ENCODE measurements around the gene TMEM120A. TPM values are rescaled to one million over a fixed set of nuclear protein-coding genes. Genes with fewer than 3 reads are reported as not detected.

The TMEM120A gene
- total and polyA plus RNA-seq, 4 donors = 15.7 to 90.1 (median 57.6) TPM

- 94 to 97% methylated on average over 7 of the region's 7 CpGs for WGBS, 2 donors
- Histone ChIP-seq H3K9me3 (ENCODE audit: control insufficient read depth in 4 of 4, insufficient read depth in 3 of 4, low read length in 3 of 4) (no peaks in the 10 kb centered on the region), H3K9ac (ENCODE audit: insufficient read depth in 1 of 2, low read length in 2 of 2) (no peak overlapping the region), H3K4me3 (no peak overlapping the region), H3K27me3 (ENCODE audit: control insufficient read depth in 3 of 3, insufficient read depth in 3 of 3, low read length in 2 of 3) (no peaks in the 10 kb centered on the region), H3K27ac (ENCODE audit: low read depth in 1 of 2, low read length in 1 of 2) (no peak overlapping the region), H3K36me3 (ENCODE audit: control insufficient read depth in 4 of 4, insufficient read depth in 4 of 4, low read length in 4 of 4) (peaks cover 5 to 19% (median 13%) of the 10 kb centered on the region in 4 donors), H3K4me1 (ENCODE audit: control insufficient read depth in 5 of 5, insufficient read depth in 5 of 5, low read length in 5 of 5) (peaks cover 0 to 13% (median 4%) of the 10 kb centered on the region in 5 donors)
- no peak for ATAC-seq (ENCODE audit: insufficient read depth, low FRiP score)
- no peak for DNase-seq
- TF ChIP-seq CTCF (IDR thresholded peaks at IDR 0.05; ENCODE audit: control extremely low read depth, extremely low read depth) = no peak
These were observed 33.2 kb downstream of the TMEM120A start for GRCh38 chr7:75961218-75961617.

DNA sequence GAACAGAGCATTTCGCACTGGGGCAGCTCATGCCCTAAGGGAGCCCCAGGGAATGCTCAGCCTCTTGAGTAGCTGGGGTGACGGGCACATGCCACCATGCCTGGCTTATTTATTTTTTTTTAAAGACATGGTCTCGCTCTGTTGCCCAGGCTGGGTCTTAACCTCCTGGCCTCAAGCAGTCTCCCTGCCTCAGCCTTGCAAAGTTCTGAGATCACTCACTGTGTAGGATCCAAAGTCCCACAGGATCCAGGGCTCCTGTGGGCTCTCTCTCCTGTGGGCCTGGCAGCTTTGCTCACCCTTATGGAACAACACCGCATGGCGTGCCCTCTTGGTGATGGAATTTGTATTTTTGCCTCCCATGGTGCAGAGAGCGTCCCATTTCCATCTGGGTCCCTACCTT lies 34.0 kb downstream of the TMEM120A start:
- ATAC-seq (ENCODE audit: insufficient read depth, low FRiP score) = no peak
- Histone ChIP-seq H3K9me3 (ENCODE audit: control insufficient read depth in 4 of 4, insufficient read depth in 3 of 4, low read length in 3 of 4) (no peaks in the 10 kb centered on the region), H3K27me3 (ENCODE audit: control insufficient read depth in 3 of 3, insufficient read depth in 3 of 3, low read length in 2 of 3) (no peaks in the 10 kb centered on the region), H3K4me3 (no peak overlapping the region), H3K27ac (ENCODE audit: low read depth in 1 of 2, low read length in 1 of 2) (no peak overlapping the region), H3K9ac (ENCODE audit: insufficient read depth in 1 of 2, low read length in 2 of 2) (no peak overlapping the region), H3K4me1 (ENCODE audit: control insufficient read depth in 5 of 5, insufficient read depth in 5 of 5, low read length in 5 of 5) (peaks cover 0 to 13% (median 6%) of the 10 kb centered on the region in 5 donors), H3K36me3 (ENCODE audit: control insufficient read depth in 4 of 4, insufficient read depth in 4 of 4, low read length in 4 of 4) (peaks cover 9 to 22% (median 13%) of the 10 kb centered on the region in 4 donors)
- WGBS, 2 donors = 97 to 98% methylated on average over 6 of the region's 6 CpGs
- DNase-seq = no peak
- TF ChIP-seq CTCF (IDR thresholded peaks at IDR 0.05; ENCODE audit: control extremely low read depth, extremely low read depth) = no peak

DNA sequence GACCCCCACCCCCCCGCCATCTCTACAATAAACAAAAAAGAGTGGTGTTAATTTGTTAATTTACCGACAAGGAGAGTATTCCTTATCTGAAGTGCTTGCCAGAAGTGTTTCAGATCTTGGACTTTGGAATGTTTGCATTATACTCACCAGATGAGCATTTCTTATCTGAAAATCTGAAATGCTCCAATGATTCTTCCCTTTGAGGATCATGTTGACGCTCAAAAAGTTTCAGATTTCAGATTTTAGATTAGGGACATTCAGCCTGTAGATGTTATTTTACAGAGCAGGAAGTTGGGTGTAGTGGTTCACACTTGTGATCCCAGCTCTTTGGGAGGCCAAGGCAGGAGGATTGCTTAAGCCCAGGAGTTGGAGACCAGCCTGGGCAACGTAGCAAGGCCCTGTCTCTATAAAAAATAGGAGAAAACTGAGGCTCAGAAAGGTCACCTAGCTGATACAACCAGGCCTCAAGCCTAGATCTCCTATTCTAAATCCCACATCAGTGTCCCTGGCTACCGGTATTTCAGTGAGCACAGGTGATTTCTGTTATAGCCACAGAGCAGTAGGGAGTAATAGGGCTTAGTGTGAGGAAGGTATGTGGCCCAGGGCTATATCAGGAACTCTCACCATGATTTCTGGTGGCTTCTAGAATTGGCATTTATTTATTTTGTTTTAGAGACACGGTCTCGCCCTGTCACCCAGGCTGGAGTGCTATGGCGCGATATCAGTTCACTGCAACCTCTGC lies 35.4 kb downstream of the TMEM120A start:
- Histone ChIP-seq H3K9me3 (ENCODE audit: control insufficient read depth in 4 of 4, insufficient read depth in 3 of 4, low read length in 3 of 4) (no peaks in the 10 kb centered on the region), H3K27ac (ENCODE audit: low read depth in 1 of 2, low read length in 1 of 2) (no peak overlapping the region), H3K4me3 (no peak overlapping the region), H3K9ac (ENCODE audit: insufficient read depth in 1 of 2, low read length in 2 of 2) (no peak overlapping the region), H3K4me1 (ENCODE audit: control insufficient read depth in 5 of 5, insufficient read depth in 5 of 5, low read length in 5 of 5) (peaks cover 0 to 13% (median 6%) of the 10 kb centered on the region in 5 donors), H3K27me3 (ENCODE audit: control insufficient read depth in 3 of 3, insufficient read depth in 3 of 3, low read length in 2 of 3) (no peaks in the 10 kb centered on the region), H3K36me3 (ENCODE audit: control insufficient read depth in 4 of 4, insufficient read depth in 4 of 4, low read length in 4 of 4) (peaks cover 9 to 26% (median 19%) of the 10 kb centered on the region in 4 donors)
- no peak for DNase-seq
- TF ChIP-seq CTCF (IDR thresholded peaks at IDR 0.05; ENCODE audit: control extremely low read depth, extremely low read depth) = no peak
- 83 to 91% methylated on average over 9 of the region's 9 CpGs for WGBS, 2 donors
- no peak for ATAC-seq (ENCODE audit: insufficient read depth, low FRiP score)

Data from lung (tissue), 12 donors.